KMS-11 (cell line): ENCODE measurements around the gene PIH1D2.
A peak's percentile ranks its signal among the peaks of the same experiment; 100 is the strongest.

ENCODE experiments used
- H2AFZ ChIP-seq: fragments of 200-600 bp; sonication (generic); 2 replicates; pipeline ENCODE4 v1.6.1; 2016; ENCODE audit warnings: antibody characterized with exemption, mixed run types, low read depth
- H3K27ac ChIP-seq: fragments of 200-600 bp; sonication (generic); 2 replicates; pipeline ENCODE4 v1.6.1; 2016; ENCODE audit warnings: mild to moderate bottlenecking, mixed run types
- H3K27me3 ChIP-seq: fragments of 200-600 bp; sonication (generic); 2 replicates; pipeline ENCODE4 v1.6.1; 2017; ENCODE audit warnings: mild to moderate bottlenecking, low read depth, mixed run types, moderate library complexity; ENCODE audit not compliant: insufficient read depth
- H3K36me3 ChIP-seq: fragments of 200-600 bp; sonication (generic); 2 replicates; pipeline ENCODE4 v1.6.1; 2017; ENCODE audit warnings: mild to moderate bottlenecking, mixed run types; ENCODE audit not compliant: insufficient read depth
- H3K4me1 ChIP-seq: fragments of 200-600 bp; sonication (generic); 2 replicates; pipeline ENCODE4 v1.6.1; 2016; ENCODE audit warnings: mild to moderate bottlenecking, low read depth, mixed run types; ENCODE audit not compliant: poor library complexity, severe bottlenecking
- H3K4me2 ChIP-seq: fragments of 200-600 bp; sonication (generic); 2 replicates; pipeline ENCODE4 v1.7.0; 2016; ENCODE audit warnings: mild to moderate bottlenecking, mixed run types
- H3K4me3 ChIP-seq: fragments of 200-600 bp; sonication (generic); IDR thresholded peaks from 2 replicates; pipeline ENCODE4 v1.6.1; 2017; ENCODE audit warnings: low read depth, low read length, mixed read lengths; ENCODE audit not compliant: insufficient read depth
- H3K79me2 ChIP-seq: fragments of 200-600 bp; sonication (generic); 2 replicates; pipeline ENCODE4 v1.6.1; 2016; ENCODE audit warnings: low read depth, mixed run types; ENCODE audit not compliant: insufficient read depth
- H3K9ac ChIP-seq: fragments of 200-600 bp; sonication (generic); 2 replicates; pipeline ENCODE4 v1.6.1; 2016; ENCODE audit warnings: mild to moderate bottlenecking, mixed run types
- H4K20me1 ChIP-seq: fragments of 200-600 bp; sonication (generic); 2 replicates; pipeline ENCODE4 v1.6.1; 2016; ENCODE audit warnings: mild to moderate bottlenecking, mixed run types; ENCODE audit not compliant: insufficient read depth
- CTCF ChIP-seq: fragments of 200-600 bp; sonication (generic); conservative IDR thresholded peaks from 2 replicates; pipeline ENCODE4 v1.6.1; 2017; ENCODE audit warnings: low read depth, mild to moderate bottlenecking, antibody characterized with exemption, low read length, moderate library complexity, mixed read lengths

The PIH1D2 gene

GRCh38 chr11:112073941-112074811 is at the start of gene PIH1D2, which contains the start of gene NKAPD1:
TSS of gene PIH1D2 (minus strand) at chr11:112074017. CDS start at chr11:112073174, 843 bp downstream.
TSS of gene NKAPD1 (plus strand) at chr11:112074299. CDS start at chr11:112075575, 1,276 bp downstream.
- no peaks in the 10 kb centered on the region for H3K27me3 ChIP-seq
- no peak within 1 kb of the TSS for H3K4me3 ChIP-seq
- TF ChIP-seq CTCF, result no peak

GRCh38 chr11:112123129-112123528 is 49.3 kb upstream of the PIH1D2 start:
- no peak overlapping the region for H2AFZ ChIP-seq
- H3K27me3 ChIP-seq, result no peaks in the 10 kb centered on the region
- H3K36me3 ChIP-seq, result no peaks in the 10 kb centered on the region
- no peak overlapping the region for H3K9ac ChIP-seq
- no peak overlapping the region for H3K4me3 ChIP-seq
- no peak for TF ChIP-seq CTCF
- H3K27ac ChIP-seq, result no peak overlapping the region
- H3K4me2 ChIP-seq, result no peak overlapping the region
- H3K79me2 ChIP-seq, result no peaks in the 10 kb centered on the region
- no peaks in the 10 kb centered on the region for H4K20me1 ChIP-seq
- peaks cover 10% of the 10 kb centered on the region for H3K4me1 ChIP-seq

More at GRCh38 chr11:112073941-112074811, at the start of gene PIH1D2, which contains the start of gene NKAPD1:
- Histone ChIP-seq H3K27ac (peak within 1 kb of the TSS; percentile 73), H3K9ac (peak within 1 kb of the TSS; percentile 79), H3K36me3 (no peaks in the 10 kb centered on the region; the same call in 1 of the 2 replicates), H3K4me1 (peaks cover 14% of the 10 kb centered on the region), H3K4me2 (peak within 1 kb of the TSS; percentile 71), H4K20me1 (no peaks in the 10 kb centered on the region), H2AFZ (peak within 1 kb of the TSS; percentile 53), H3K79me2 (peaks cover 19% of the 10 kb centered on the region)

- no peak overlapping the region for H3K27ac ChIP-seq
- H3K4me2 ChIP-seq, result no peak overlapping the region
- no peaks in the 10 kb centered on the region for H3K27me3 ChIP-seq
- no peaks in the 10 kb centered on the region for H3K36me3 ChIP-seq
- no peak overlapping the region for H3K4me3 ChIP-seq
- no peak overlapping the region for H2AFZ ChIP-seq
- no peaks in the 10 kb centered on the region for H4K20me1 ChIP-seq
- TF ChIP-seq CTCF, result no peak
- no peaks in the 10 kb centered on the region for H3K79me2 ChIP-seq
- peaks cover 16% of the 10 kb centered on the region for H3K4me1 ChIP-seq
- H3K9ac ChIP-seq, result no peak overlapping the region
Observed at GRCh38 chr11:112121981-112122615, 48.3 kb upstream of the PIH1D2 start.

GRCh38 chr11:112118176-112118575 is 44.4 kb upstream of the PIH1D2 start:
- H3K4me1 ChIP-seq, result peaks cover 26% of the 10 kb centered on the region
- peak overlapping the region; percentile 54; the same call in 1 of the 2 replicates for H3K4me2 ChIP-seq
- H3K79me2 ChIP-seq, result no peaks in the 10 kb centered on the region
- no peak for TF ChIP-seq CTCF
- H3K27ac ChIP-seq, result no peak overlapping the region; the same call in 1 of the 2 replicates
- no peaks in the 10 kb centered on the region for H4K20me1 ChIP-seq
- no peak overlapping the region for H2AFZ ChIP-seq
- no peak overlapping the region for H3K4me3 ChIP-seq
- H3K9ac ChIP-seq, result no peak overlapping the region
- H3K36me3 ChIP-seq, result no peaks in the 10 kb centered on the region
- no peaks in the 10 kb centered on the region for H3K27me3 ChIP-seq
